ENCODE measurements around the gene GPR62. TPM values are rescaled to one million over a fixed set of nuclear protein-coding genes. Genes with fewer than 3 reads are reported as not detected.

GPR62 gene
- total and polyA plus RNA-seq, 9 of the 15 experiments (the other 6 are each of a cell fraction or from before 2014, with no cell fraction given): not detected

DNA sequence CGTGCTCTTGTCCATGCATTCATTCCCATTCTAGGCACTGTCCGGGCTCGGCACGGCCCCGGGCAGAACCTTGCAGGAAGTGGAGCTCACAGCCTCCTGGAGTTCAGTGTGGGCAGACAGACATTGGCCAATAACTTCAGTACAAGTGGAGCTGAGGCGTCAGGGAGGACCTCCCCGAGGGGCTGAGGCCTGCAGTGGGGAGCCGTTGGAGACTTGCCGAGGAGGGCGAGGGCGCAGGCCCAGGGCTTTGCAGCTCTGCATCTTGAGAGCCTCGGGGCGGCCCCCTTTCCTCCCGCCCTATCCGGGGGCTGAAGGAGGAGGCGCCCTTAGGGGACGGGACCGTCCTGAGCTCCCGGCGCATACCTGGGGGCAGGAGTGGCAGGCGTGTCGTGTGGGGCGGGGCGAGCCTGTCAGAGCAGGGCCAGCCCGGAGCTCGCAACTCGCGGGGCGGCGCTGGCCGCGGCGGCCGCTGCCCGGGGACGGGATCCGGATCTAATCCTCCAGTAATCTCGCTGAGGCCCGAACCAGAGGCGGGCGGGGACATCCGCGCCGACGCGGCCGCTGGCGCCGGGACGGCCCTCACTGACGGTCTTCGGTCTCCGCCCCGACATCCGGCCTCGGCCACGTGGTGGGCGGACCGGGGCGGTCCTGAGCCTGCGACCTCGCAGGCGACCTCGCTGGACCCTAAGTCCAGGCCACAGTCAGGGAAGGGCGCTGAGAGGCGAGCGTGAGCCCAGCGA, 27.8 kb downstream of the GPR62 start, which contains the start of gene ACY1 (continued):
- TF ChIP-seq HDAC8 (tag; IDR thresholded peaks at IDR 0.05) (no peak), ZFP1 (CRISPR knock-in tag; IDR thresholded peaks at IDR 0.05) (no peak), MEIS2 (IDR thresholded peaks at IDR 0.05; ENCODE audit: partially characterized antibody) (peak; percentile 42), NCOA1 (IDR thresholded peaks at IDR 0.05; ENCODE audit: low read depth) (no peak), KLF13 (tag; IDR thresholded peaks at IDR 0.05; ENCODE audit: borderline replicate concordance, low read depth) (peak; percentile 83; the same call in 1 of the 2 replicates), ZKSCAN1 (IDR thresholded peaks at IDR 0.05; ENCODE audit: low read depth, low read length) (no peak), TRIM24 (IDR thresholded peaks at IDR 0.05) (no peak), SAFB2 (IDR thresholded peaks at IDR 0.05; ENCODE audit: borderline replicate concordance, low read depth, low read length, severe bottlenecking) (no peak), RBBP5 (IDR thresholded peaks at IDR 0.05; ENCODE audit: borderline replicate concordance, insufficient read depth, low read length, poor library complexity, severe bottlenecking) (peak; percentile 56), LCOR (CRISPR knock-in tag; IDR thresholded peaks at IDR 0.05) (no peak), ZNF274 (IDR thresholded peaks at IDR 0.05; ENCODE audit: borderline replicate concordance, low read depth, low read length) (no peak)
- TF ChIP-seq, protein P1, sequence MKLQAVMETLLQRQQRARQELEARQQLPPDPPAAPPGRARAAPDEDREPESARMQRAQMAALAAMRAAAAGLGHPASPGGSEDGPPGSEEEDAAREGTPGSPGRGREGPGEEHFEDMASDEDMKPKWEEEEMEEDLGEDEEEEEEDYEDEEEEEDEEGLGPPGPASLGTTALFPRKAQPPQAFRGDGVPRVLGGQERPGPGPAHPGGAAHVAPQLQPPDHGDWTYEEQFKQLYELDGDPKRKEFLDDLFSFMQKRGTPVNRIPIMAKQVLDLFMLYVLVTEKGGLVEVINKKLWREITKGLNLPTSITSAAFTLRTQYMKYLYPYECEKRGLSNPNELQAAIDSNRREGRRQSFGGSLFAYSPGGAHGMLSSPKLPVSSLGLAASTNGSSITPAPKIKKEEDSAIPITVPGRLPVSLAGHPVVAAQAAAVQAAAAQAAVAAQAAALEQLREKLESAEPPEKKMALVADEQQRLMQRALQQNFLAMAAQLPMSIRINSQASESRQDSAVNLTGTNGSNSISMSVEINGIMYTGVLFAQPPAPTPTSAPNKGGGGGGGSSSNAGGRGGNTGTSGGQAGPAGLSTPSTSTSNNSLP (IDR thresholded peaks at IDR 0.05; ENCODE audit: borderline replicate concordance, low read depth, low read length): no peak
- TF ChIP-seq, protein P2, sequence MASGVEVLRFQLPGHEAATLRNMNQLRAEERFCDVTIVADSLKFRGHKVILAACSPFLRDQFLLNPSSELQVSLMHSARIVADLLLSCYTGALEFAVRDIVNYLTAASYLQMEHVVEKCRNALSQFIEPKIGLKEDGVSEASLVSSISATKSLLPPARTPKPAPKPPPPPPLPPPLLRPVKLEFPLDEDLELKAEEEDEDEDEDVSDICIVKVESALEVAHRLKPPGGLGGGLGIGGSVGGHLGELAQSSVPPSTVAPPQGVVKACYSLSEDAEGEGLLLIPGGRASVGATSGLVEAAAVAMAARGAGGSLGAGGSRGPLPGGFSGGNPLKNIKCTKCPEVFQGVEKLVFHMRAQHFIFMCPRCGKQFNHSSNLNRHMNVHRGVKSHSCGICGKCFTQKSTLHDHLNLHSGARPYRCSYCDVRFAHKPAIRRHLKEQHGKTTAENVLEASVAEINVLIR (CRISPR knock-in tag; IDR thresholded peaks at IDR 0.05): no peak
- TF ChIP-seq, protein P3, sequence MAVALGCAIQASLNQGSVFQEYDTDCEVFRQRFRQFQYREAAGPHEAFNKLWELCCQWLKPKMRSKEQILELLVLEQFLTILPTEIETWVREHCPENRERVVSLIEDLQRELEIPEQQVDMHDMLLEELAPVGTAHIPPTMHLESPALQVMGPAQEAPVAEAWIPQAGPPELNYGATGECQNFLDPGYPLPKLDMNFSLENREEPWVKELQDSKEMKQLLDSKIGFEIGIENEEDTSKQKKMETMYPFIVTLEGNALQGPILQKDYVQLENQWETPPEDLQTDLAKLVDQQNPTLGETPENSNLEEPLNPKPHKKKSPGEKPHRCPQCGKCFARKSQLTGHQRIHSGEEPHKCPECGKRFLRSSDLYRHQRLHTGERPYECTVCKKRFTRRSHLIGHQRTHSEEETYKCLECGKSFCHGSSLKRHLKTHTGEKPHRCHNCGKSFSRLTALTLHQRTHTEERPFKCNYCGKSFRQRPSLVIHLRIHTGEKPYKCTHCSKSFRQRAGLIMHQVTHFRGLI (CRISPR knock-in tag; IDR thresholded peaks at IDR 0.05): no peak
- TF ChIP-seq, protein P4, sequence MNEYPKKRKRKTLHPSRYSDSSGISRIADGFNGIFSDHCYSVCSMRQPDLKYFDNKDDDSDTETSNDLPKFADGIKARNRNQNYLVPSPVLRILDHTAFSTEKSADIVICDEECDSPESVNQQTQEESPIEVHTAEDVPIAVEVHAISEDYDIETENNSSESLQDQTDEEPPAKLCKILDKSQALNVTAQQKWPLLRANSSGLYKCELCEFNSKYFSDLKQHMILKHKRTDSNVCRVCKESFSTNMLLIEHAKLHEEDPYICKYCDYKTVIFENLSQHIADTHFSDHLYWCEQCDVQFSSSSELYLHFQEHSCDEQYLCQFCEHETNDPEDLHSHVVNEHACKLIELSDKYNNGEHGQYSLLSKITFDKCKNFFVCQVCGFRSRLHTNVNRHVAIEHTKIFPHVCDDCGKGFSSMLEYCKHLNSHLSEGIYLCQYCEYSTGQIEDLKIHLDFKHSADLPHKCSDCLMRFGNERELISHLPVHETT (CRISPR knock-in tag; conservative IDR thresholded peaks at IDR 0.05 in 1 of 2, IDR thresholded peaks at IDR 0.05 in 1 of 2): peak in 1 of 2 experiments; percentile 99; a peak in 2 of 4 replicates
- TF ChIP-seq, protein P5, sequence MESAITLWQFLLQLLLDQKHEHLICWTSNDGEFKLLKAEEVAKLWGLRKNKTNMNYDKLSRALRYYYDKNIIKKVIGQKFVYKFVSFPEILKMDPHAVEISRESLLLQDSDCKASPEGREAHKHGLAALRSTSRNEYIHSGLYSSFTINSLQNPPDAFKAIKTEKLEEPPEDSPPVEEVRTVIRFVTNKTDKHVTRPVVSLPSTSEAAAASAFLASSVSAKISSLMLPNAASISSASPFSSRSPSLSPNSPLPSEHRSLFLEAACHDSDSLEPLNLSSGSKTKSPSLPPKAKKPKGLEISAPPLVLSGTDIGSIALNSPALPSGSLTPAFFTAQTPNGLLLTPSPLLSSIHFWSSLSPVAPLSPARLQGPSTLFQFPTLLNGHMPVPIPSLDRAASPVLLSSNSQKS (CRISPR knock-in tag; IDR thresholded peaks at IDR 0.05): no peak
- TF ChIP-seq, protein P6, sequence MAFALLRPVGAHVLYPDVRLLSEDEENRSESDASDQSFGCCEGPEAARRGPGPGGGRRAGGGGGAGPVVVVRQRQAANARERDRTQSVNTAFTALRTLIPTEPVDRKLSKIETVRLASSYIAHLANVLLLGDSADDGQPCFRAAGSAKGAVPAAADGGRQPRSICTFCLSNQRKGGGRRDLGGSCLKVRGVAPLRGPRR (CRISPR knock-in tag; IDR thresholded peaks at IDR 0.05): no peak
- TF ChIP-seq, protein P7, sequence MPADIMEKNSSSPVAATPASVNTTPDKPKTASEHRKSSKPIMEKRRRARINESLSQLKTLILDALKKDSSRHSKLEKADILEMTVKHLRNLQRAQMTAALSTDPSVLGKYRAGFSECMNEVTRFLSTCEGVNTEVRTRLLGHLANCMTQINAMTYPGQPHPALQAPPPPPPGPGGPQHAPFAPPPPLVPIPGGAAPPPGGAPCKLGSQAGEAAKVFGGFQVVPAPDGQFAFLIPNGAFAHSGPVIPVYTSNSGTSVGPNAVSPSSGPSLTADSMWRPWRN (IDR thresholded peaks at IDR 0.05; ENCODE audit: low read depth): no peak

Measured in K562 (cell line).